Stimulated activated naive CD4-positive, alpha-beta T cell (primary cell): ENCODE results near the gene CYLD.

Experiments used
- DNase-seq, 6 experiments: peaks; one replicate each; lab custom pipeline; 2025; lab: John Stamatoyannopoulos, UW

CYLD gene

GRCh38 chr16:50711862-50712559, 29.9 kb upstream of the CYLD start:
- DNase-seq: no peak

- no peak for DNase-seq
Measured at GRCh38 chr16:50712560-50712898, 29.4 kb upstream of the CYLD start.

GRCh38 chr16:50712956-50713355, 28.9 kb upstream of the CYLD start:
- no peak for DNase-seq

- no peak for DNase-seq
Measured at GRCh38 chr16:50717091-50717490, 24.8 kb upstream of the CYLD start.

- no peak for DNase-seq
Measured at GRCh38 chr16:50717494-50717893, 24.4 kb upstream of the CYLD start.

- DNase-seq: no peak
Measured at GRCh38 chr16:50718061-50718760, 23.7 kb upstream of the CYLD start.

- DNase-seq: no peak
Measured at GRCh38 chr16:50718761-50719400, 23.0 kb upstream of the CYLD start.

GRCh38 chr16:50719401-50720337, 22.2 kb upstream of the CYLD start:
- peak in 2 of 6 experiments; percentile 28 to 43 for DNase-seq

- DNase-seq: no peak
Measured at GRCh38 chr16:50721549-50722404, 20.1 kb upstream of the CYLD start.

GRCh38 chr16:50722405-50722737, 19.5 kb upstream of the CYLD start:
- no peak for DNase-seq

- no peak for DNase-seq
Measured at GRCh38 chr16:50722960-50723359, 18.9 kb upstream of the CYLD start.

GRCh38 chr16:50724306-50724705, 17.6 kb upstream of the CYLD start:
- peak in 1 of 6 experiments; percentile 4 for DNase-seq

GRCh38 chr16:50731130-50731988, 10.5 kb upstream of the CYLD start:
- peak in 3 of 6 experiments; percentile 18 to 52 (median 26) for DNase-seq

GRCh38 chr16:50731989-50732832, 9.7 kb upstream of the CYLD start:
- no peak for DNase-seq

GRCh38 chr16:50733468-50733867, 8.4 kb upstream of the CYLD start:
- no peak for DNase-seq

- no peak for DNase-seq
Measured at GRCh38 chr16:50735629-50736122, 6.2 kb upstream of the CYLD start.

- DNase-seq: no peak
Measured at GRCh38 chr16:50736448-50736847, 5.4 kb upstream of the CYLD start.

- DNase-seq: no peak
Measured at GRCh38 chr16:50737420-50737959, 4.4 kb upstream of the CYLD start.

GRCh38 chr16:50739031-50739430, 2.9 kb upstream of the CYLD start:
- DNase-seq: no peak
